EL (cell line): ENCODE data around the gene VSTM1.

Experiments used
- DNase-seq: peaks from one replicate; pipeline ENCODE4 v3.0.0-alpha.2; 2016

VSTM1 gene

DNA sequence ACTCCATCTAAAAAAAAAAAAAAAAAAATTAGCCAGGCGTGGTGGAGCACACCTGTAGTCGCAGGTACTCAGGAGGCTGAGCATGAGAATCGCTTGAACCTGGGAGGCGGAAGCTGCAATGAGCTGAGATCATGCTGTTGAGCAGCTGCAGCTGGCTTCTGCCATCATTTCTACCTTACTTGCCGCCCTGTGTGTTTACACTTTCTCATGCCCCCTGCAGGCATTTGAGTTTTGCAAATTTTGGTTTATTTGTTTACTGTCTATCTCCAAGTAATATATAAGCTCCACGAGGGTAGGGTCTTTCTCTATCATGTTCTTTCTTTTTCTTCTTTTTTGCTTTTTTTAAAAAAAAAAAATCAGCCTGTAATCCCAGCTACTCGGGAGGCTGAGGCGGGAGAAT is 54.3 kb downstream of the VSTM1 start:
- no peak for DNase-seq

DNA sequence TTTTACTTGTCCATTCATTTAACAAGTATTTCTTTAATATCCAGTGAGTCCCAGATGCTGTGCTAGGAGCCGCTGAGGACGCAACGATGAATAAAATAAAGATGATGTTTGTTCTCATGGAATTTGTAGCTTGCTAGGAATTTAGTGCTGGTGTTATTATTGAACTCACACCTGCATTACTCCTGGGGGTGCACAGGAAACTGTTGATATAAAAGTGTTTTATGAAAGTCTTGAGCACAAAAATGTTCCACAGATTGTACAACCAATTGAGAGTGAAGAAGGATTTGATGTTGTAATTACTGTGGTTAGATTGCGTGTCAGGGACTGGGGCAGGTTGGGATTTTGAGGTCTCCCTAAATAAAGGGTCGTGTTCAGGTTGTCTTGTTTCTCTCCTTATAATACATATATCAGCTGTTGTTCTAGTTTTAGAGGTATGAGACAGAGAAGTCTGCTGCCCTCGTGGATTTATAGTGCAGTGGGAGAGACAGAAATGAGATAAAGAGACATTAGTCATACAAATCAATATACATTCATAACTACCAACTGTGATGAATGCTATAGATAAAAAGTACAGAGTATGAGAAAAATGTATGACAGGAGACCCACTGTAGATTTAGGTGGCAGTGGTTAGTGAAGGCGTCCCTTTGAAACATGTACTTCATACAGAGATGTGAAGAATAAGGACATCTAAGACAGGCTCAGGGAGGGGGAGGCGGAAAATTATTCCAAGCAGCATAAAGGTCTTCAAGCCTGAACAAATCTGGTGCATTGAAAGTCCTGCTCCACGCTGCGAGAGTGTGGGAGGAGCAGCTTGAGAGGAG is 61.0 kb downstream of the VSTM1 start:
- DNase-seq = no peak

DNA sequence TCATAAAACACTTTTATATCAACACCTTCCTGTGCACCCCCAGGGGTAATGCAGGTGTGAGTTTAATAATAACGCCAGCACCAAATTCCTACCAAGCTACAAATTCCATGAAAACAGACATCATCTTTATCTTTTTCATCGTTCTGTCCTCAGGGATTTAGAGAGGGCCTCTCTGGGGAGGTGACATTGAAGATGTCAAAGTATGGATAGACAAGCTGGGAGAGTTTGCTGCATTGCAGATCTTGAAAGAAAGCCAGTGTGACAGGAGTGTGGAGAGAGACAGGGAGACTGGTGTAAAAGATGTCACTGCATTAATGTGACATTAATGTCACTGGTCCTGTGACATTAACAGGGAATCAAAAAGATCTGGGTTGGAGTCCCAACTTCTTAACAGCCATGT is 62.2 kb downstream of the VSTM1 start:
- no peak for DNase-seq

DNA sequence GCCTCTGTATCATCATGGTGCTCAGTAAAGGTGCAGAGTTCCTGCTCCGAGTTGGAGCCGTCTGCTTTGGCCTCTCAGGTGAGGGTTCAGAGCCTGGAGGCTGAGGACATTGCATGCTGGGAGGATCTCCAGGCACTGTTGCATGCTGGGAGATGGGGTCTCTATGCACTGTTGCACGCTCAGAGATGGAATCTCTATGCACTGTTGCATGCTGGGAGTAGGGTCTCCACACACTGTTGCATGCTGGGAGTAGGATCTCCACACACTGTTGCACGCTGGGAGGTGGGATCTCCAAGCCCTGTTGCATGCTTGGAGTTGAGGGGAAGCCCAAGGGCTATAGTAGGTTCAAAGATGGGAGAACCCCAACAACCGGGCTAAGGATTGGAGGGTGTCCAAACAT is 64.0 kb downstream of the VSTM1 start:
- DNase-seq = no peak

DNA sequence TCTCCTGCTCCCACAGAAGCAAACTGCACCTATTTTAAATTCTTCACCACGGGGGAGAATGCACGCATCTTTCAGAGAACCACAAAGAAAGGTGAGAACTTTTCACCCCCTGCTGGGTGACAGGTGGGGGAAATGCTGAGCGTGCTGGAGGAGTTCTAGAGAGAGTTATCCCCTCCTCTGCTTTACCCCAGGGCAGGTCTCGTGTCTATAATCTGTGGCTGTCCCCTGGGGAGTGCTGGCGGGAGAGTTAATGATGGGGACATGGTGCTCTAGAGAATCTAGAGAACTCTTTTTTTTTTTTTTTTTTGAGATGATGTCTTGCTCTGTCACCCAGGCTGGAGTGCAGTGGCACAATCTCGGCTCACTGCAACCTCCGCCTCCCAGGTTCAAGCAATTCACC is 65.5 kb downstream of the VSTM1 start:
- no peak for DNase-seq

DNA sequence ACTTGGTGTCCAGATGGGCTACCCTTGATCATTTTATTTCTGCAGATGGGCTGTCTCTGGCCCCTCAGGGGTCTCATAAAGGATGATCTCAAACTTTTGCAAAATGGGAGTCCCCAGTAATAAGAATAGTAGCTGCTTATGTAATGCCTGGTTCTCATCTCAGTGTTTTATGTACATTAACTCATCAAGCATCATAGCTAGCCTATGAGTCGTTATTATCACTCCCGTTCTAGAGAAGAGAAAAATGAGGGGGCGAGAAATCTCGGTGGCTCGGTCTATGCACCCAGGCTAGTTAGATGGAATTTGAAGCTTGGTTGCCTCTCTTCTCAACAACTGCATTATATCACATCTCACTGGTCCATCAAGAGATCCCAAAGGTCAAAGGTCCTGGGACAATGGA is 68.9 kb downstream of the VSTM1 start:
- peak; percentile 43 for DNase-seq

DNA sequence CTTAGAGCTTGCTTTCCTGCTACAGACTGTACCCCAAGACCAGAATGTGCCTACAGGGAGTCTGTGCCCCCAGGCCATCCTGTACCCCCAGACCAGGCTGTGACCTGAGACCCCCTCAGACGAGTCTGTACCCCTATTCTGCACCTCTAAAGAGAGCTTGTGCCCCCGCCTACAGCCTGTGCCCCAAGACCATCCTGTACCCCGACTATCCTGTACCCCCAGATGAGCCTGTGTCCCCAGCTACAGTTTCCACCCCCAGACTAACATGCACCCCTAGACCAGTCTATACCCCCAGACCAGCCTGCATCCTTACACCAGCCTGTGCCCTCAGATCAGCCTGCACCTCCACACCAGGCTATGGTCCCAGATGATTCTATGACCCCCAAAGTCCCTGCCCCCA is 70.2 kb downstream of the VSTM1 start:
- no peak for DNase-seq

DNA sequence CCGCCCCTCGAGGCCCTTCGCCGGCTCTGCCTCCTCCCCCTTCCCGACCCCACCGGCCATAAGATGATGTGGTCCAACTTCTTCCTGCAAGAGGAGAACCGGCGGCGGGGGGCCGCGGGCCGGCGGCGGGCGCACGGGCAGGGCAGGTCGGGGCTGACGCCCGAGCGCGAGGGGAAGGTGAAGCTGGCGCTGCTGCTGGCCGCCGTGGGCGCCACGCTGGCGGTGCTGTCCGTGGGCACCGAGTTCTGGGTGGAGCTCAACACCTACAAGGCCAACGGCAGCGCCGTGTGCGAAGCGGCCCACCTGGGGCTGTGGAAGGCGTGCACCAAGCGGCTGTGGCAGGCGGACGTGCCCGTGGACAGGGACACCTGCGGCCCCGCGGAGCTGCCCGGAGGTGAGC is 70.9 kb downstream of the VSTM1 start:
- no peak for DNase-seq

DNA sequence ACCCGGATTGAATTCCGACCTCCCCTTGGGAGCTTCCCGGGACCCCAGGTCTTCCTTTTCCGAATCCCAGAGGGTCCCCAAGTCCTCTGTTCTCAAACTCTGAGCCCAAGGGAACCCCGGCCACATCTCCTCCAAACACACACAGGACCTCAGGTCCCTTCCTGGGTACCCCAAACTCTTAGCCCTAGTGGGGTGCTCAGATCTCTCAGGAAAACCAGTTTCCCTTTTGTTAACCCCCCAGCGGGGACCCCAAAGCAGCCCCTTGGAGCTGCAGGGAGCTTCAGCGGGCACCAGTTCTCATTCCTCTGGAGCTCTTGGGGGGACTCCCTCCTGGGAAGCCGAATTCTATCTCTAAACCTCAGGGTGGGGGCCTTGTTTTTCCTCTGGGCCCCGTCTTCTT is 71.5 kb downstream of the VSTM1 start:
- no peak for DNase-seq

DNA sequence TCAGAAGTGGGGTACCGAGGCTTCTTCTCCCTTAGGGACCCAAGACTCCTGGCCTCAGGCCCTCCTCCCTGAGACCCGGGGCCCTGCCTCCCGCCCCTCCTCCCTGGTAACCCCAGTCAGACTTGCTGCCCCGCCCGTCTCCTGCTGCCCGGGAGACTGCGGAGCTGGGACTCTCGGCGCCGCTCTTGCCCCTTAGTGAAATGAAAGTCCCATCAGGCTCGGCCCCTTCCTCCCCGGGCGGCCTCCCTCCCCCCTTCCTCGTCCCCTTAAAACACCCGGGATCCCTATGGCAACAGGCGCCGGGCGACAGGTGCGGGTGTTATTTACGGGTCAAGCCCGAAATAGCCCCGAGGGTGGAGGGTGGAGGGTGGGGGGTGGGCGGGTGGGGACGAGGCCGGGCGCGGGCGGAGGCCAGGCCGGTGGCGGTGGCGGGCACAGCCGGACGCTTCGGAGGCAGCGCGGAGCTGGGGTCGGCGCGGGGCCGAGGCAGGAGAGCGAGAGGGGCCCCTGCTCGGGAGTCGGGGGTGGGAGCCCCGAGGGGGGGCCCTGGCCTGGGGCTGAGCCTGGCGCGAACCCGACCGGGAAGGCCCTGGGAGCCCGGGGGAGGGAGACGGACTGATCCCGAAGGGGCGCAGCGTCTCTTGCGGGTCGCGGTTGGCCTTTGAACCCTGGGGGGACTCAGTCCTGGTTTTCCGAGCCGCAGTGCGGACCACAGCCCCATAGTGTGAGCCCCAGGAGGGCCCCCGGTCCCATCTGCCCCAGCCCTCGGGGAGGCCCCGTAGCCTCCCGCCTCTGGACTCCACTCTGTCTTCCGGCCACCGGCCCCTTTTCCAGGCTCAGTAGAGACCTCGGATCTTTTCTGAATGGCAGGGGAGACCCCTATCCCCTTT is 72.2 kb downstream of the VSTM1 start, which contains the start of gene CACNG6:
CACNG6 (plus strand) TSS at position 414 of the 890 bp plus-strand sequence. CDS start 1,241 bp downstream, outside the sequence.
- DNase-seq = peak; percentile 31
